H1 (cell line): ENCODE results near the gene FGGY. TPM values are rescaled to one million over a fixed set of nuclear protein-coding genes. Genes with fewer than 3 reads are reported as not detected.

Source experiments
- CBX8 ChIP-seq: fragments of 300-800, 300-1000 bp; sonication (generic); IDR thresholded peaks from 2 replicates; pipeline ENCODE4 v1.7.1; 2016; ENCODE audit warnings: low read depth, low read length, borderline replicate concordance
- EP300 ChIP-seq, 2 experiments: IDR thresholded peaks; 1 replicate in 1 of 2; 2 replicates in 1 of 2; pipeline ENCODE4 v1.6.1; 2011 to 2012; ENCODE audit warnings: low read depth in 2 of 2, low read length in 2 of 2, mild to moderate bottlenecking in 2 of 2, borderline replicate concordance in 1 of 2, inconsistent platforms in 1 of 2, moderate library complexity in 1 of 2
- EZH2 ChIP-seq: fragments of 200-600 bp; sonication (generic); IDR thresholded peaks from 2 replicates; pipeline ENCODE4 v1.7.1; 2012; ENCODE audit warnings: low read depth, mild to moderate bottlenecking, moderate library complexity, low read length, inconsistent platforms; ENCODE audit not compliant: severe bottlenecking
- KDM1A ChIP-seq: fragments of 200-600, 300-600 bp; sonication (generic); IDR thresholded peaks from 2 replicates; pipeline ENCODE4 v1.7.1; 2016; ENCODE audit warnings: mild to moderate bottlenecking, low read length, borderline replicate concordance
- RNF2 ChIP-seq: fragments of 200-900, 300-1000 bp; sonication (generic); IDR thresholded peaks from 2 replicates; pipeline ENCODE4 v1.7.1; 2016; ENCODE audit warnings: borderline replicate concordance, low read depth, mild to moderate bottlenecking, antibody characterized with exemption, low read length; ENCODE audit not compliant: poor library complexity, severe bottlenecking; ENCODE audit errors: missing control alignments
- polyA plus RNA-seq, 7 experiments: library from polyadenylated mRNA; depleted of rRNA in 3 of 7; stranded (reverse) in 5 of 7; unstranded in 2 of 7; fragments of >200 nt in 5 of 7; fragments of 200-250 nt in 2 of 7; gene quantifications; 1 replicate in 5 of 7; 2 replicates in 1 of 7; 4 replicates in 1 of 7; pipeline versions ENCODE4 v1.2.1 to v1.2.3, GENCODE V29; 2011 to 2013; ENCODE audit warnings: missing spikeins in 2 of 7, mixed read lengths in 2 of 7
- total RNA-seq: library from RNA; stranded (reverse); fragmentation: NEBNext Ultra II Directional; extraction: Animal tissue kit (Norgen Biotek cat#: 25700); gene quantifications from 2 replicates; pipeline ENCODE4 v1.2.1, GENCODE V29; 2021

Gene FGGY
- total and polyA plus RNA-seq, 2 of the 8 experiments (the other 6 are each of a cell fraction or from before 2014, with no cell fraction given), result 10.3 to 12.5 TPM

DNA sequence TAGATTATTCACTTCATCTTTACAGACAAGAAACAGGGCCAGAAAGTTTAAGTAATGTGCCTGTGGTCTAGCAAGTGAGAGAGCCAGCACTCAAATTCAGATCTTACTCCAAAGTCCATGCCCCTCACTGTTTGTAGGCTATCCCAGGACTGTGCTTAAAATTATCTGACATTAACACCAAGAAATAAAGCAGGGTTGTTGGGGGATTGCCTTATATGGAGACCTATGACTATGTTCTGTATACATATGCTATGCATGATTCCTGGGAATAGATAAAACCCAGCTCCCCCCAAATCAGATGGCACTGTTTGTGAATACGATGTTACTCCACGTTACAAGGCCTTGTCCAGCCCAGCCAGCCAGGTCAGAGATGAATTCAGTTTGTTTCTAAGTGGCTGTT is 386.3 kb downstream of the FGGY start (continued):
- TF ChIP-seq KDM1A (no peak), EZH2 (no peak), CBX8 (no peak), RNF2 (no peak), EP300 (IDR thresholded peaks at IDR 0.05; ENCODE audit: borderline replicate concordance in 1 of 2, low read depth in 2 of 2, low read length in 2 of 2) (no peak)
